ENCODE results near the gene EMP2.

DNA sequence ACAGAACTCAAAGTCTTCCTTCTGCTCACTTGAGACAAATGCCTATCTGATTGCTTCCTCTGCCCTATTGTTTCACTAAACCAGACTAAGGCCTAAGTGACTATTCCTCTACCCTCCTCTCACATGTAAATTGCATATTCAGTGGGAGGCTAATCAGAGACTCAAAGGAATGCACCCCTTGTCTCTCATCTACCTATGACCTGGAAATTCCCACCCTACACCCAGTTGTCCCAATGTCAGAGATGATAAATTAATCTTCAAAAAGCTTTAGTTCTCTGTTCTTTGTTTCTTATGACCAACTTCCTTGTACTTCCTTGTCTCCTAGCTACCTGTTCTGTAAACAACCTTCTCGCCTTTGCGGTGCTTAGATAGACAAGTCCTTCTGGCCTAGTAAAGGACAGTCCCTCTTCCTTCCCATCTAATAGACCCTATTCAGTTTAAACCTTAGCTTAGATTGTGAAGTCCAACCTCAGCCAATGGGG lies 76.0 kb downstream of the EMP2 start:
- TF ChIP-seq, protein P1, sequence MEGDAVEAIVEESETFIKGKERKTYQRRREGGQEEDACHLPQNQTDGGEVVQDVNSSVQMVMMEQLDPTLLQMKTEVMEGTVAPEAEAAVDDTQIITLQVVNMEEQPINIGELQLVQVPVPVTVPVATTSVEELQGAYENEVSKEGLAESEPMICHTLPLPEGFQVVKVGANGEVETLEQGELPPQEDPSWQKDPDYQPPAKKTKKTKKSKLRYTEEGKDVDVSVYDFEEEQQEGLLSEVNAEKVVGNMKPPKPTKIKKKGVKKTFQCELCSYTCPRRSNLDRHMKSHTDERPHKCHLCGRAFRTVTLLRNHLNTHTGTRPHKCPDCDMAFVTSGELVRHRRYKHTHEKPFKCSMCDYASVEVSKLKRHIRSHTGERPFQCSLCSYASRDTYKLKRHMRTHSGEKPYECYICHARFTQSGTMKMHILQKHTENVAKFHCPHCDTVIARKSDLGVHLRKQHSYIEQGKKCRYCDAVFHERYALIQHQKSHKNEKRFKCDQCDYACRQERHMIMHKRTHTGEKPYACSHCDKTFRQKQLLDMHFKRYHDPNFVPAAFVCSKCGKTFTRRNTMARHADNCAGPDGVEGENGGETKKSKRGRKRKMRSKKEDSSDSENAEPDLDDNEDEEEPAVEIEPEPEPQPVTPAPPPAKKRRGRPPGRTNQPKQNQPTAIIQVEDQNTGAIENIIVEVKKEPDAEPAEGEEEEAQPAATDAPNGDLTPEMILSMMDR (conservative IDR thresholded peaks at IDR 0.05 in 1 of 2, IDR thresholded peaks at IDR 0.05 in 1 of 2; ENCODE audit: low read depth in 1 of 2, low read length in 2 of 2) = no peak
- no peak for TF ChIP-seq EZH2 (IDR thresholded peaks at IDR 0.05; ENCODE audit: low read length, missing control alignments)

All from fibroblast of lung (primary cell).